HG02870 (cell line): ENCODE data around the gene TMEM106A.
"Not testable (repeated sequence)": the region's sequence is repeated elsewhere in the genome, so short reads cannot be mapped to it uniquely, and the experiment has no call there.

Source experiments
- ATAC-seq: cut with Tn5 transposase; IDR thresholded peaks from one replicate; pipeline ENCODE4 v1.9.1; 2021; ENCODE audit warnings: mild to moderate bottlenecking, moderate library complexity; ENCODE audit not compliant: unreplicated experiment

TMEM106A gene

GRCh38 chr17:43213545-43213944 is 1.9 kb downstream of the TMEM106A start:
- no peak for ATAC-seq

DNA sequence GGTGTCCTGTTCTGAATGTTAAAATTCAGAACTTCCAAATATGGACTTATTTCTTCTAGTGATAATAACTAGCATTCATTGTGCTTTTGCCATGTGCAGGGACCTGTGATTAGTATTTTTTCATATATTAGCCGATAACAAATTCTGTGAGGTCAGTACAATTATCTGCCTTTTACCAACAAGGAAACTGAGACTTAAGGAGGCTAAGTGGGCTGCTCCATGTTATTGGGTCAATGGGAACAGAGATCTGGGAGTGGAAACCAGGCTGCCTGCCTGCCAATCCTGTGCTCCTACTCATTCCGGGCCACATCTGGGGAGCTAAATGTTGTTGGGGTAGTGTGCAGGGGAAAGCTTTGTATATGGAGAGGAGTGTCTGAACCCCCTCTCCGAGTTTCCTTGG is 3.7 kb downstream of the TMEM106A start:
- ATAC-seq = no peak

GRCh38 chr17:43216369-43216761 is 4.7 kb downstream of the TMEM106A start:
- ATAC-seq = no peak

- no peak for ATAC-seq
Measured at GRCh38 chr17:43216762-43217613, 5.3 kb downstream of the TMEM106A start.

DNA sequence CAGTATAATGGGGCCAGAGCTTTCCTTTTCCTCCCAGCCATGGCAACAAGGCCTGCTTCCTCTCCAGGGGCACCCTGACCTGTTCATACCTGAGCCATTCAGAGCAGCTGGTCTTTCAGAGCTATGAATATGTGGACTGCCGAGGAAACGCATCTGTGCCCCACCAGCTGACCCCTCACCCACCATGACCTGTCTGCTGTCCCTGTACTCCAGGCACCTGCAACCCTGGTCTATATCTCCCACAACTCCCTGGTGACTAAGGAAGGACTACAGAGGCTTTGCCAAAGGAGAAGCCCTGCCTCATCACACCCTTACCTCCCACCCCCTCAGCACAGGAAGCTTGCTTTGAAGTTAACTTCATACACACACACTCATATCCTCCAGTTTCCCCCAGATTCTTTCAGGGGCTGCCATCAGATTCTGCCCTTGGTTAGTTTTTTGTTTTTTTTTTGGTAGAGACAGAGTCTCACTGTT is 6.0 kb downstream of the TMEM106A start:
- ATAC-seq = no peak

- ATAC-seq = no peak
Measured at GRCh38 chr17:43219001-43219400, 7.3 kb downstream of the TMEM106A start.

GRCh38 chr17:43219746-43220380 is 8.2 kb downstream of the TMEM106A start:
- no peak for ATAC-seq

- ATAC-seq = no peak
Measured at GRCh38 chr17:43220511-43221125, 8.9 kb downstream of the TMEM106A start.

- ATAC-seq = no peak
Measured at GRCh38 chr17:43224146-43224705, 12.6 kb downstream of the TMEM106A start.

GRCh38 chr17:43226393-43226792 is 14.7 kb downstream of the TMEM106A start:
- ATAC-seq = no peak

GRCh38 chr17:43228020-43228782 is 16.5 kb downstream of the TMEM106A start, which contains the start of gene CCDC200:
Gene CCDC200, minus strand, starts transcription at chr17:43228623. Its CDS starts 69 bp downstream, at chr17:43228554.
- ATAC-seq = not testable (repeated sequence)

- not testable (repeated sequence) for ATAC-seq
Measured at GRCh38 chr17:43231205-43232020, 19.7 kb downstream of the TMEM106A start.

- not testable (repeated sequence) for ATAC-seq
Measured at GRCh38 chr17:43232021-43232699, 20.5 kb downstream of the TMEM106A start.

- ATAC-seq = not testable (repeated sequence)
Measured at GRCh38 chr17:43233263-43233662, 21.6 kb downstream of the TMEM106A start.

DNA sequence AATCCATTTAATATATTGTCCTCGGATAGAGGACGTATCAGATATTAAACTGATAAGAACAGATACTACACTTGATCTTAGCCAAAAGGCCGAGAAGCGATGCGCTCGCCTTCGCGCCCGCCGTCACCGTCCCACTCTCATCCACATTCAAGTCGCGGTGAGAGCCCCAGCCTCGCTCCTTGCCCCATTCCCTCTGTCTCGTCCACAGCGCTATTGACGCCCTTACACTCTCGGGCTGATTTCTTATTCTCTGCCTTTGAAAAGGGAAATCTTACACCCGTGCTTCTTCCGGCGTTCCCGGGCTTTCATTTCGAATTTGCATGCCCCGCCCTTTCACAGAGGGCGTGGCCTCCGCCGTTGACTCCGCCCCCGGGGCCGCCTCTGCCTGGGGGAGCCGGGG is 22.2 kb downstream of the TMEM106A start, which contains the start of gene RNU2-1:
RNU2-1 (minus strand) TSS at position 101 of the 400 bp plus-strand sequence.
- ATAC-seq = not testable (repeated sequence)

DNA sequence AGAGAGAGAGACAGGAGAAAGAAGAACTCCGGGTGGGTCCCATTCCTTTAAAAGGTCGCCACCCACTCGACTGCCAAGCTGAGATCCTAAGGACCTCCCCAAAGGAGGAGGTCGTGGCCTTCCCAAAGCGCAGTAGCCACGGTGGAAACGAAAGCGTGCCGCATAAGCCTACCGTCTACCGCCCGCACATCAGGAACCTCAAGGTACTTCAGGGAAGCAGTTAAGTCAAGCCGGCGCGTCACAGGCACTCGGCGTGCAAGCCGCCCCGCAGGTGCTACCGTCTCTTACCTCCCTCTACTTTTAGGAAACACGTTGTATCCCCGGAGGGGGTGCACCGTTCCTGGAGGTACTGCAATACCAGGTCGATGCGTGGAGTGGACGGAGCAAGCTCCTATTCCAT is 27.9 kb downstream of the TMEM106A start:
- ATAC-seq = not testable (repeated sequence)

GRCh38 chr17:43240596-43241352 is 29.1 kb downstream of the TMEM106A start:
- not testable (repeated sequence) for ATAC-seq

DNA sequence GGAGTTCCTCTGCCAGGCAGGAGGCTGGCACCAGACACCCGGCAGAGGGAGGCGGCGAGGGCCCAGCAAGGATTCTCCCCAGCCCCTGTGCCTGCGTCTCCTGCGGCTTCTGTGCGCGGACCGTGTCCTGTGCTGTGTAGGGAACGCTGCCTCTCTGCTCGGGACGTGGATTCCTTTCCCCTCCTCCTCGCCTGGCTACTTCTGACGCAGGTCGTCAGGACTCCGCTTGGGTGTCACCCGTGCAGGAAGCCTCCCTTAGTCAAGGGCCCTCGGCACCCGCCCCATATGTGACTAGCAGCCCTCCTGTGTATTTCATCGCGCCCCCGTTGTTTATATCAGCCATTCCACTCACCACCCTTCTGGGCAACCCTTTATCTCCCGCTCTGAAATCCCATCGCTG is 34.8 kb downstream of the TMEM106A start:
- ATAC-seq = not testable (repeated sequence)
